ENCODE data around the gene TULP4. TPM values are rescaled to one million over a fixed set of nuclear protein-coding genes. Genes with fewer than 3 reads are reported as not detected.

The TULP4 gene
- total and polyA plus RNA-seq, 2 of the 8 experiments (the other 6 are each of a cell fraction or from before 2014, with no cell fraction given), result 7.7 to 51.6 TPM

DNA sequence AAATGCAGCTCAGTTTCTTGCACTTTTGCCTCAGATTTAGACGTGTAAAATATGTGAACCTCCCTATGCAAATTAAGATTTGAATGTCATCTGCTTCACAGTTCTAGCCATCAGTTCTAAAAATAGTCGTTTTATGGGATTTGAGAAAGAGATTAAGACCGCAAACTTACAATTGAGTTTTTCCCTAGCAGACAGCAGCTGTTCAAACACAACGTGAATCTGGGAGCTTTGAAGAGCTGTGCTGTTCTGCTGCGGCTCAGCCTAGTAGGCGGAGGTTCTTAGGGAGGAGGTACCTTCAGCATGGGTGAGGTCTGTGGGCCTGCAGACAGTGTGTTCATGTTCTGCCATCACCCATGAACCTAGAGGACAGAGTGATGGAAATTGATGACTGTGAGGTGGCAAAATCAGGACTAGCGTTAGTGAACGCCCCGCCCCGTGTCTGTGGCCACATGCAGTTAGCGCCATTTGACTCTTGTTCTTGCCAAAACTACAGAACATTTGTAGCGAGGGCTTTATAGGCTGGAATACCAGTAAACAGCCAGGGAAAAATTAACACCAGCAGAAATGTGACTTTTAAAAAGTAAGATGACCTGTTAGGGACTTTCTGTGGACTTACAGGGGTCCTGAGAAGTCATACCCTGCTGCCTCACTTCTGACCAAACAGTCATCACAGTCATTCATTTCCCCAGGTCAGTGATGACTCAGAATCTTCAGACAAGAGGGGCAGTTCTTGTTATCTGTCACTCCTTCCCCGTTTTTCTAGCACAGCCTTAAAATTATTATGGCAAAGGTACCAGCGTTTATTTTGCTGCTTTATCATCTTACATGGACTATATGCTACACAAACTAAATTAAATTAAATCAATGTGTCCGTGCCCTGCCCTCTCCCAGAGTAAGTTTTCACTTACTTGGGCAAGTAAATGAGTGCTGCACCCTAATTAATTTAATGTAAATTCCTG lies 163.4 kb downstream of the TULP4 start (continued):
- TF ChIP-seq, protein P1, sequence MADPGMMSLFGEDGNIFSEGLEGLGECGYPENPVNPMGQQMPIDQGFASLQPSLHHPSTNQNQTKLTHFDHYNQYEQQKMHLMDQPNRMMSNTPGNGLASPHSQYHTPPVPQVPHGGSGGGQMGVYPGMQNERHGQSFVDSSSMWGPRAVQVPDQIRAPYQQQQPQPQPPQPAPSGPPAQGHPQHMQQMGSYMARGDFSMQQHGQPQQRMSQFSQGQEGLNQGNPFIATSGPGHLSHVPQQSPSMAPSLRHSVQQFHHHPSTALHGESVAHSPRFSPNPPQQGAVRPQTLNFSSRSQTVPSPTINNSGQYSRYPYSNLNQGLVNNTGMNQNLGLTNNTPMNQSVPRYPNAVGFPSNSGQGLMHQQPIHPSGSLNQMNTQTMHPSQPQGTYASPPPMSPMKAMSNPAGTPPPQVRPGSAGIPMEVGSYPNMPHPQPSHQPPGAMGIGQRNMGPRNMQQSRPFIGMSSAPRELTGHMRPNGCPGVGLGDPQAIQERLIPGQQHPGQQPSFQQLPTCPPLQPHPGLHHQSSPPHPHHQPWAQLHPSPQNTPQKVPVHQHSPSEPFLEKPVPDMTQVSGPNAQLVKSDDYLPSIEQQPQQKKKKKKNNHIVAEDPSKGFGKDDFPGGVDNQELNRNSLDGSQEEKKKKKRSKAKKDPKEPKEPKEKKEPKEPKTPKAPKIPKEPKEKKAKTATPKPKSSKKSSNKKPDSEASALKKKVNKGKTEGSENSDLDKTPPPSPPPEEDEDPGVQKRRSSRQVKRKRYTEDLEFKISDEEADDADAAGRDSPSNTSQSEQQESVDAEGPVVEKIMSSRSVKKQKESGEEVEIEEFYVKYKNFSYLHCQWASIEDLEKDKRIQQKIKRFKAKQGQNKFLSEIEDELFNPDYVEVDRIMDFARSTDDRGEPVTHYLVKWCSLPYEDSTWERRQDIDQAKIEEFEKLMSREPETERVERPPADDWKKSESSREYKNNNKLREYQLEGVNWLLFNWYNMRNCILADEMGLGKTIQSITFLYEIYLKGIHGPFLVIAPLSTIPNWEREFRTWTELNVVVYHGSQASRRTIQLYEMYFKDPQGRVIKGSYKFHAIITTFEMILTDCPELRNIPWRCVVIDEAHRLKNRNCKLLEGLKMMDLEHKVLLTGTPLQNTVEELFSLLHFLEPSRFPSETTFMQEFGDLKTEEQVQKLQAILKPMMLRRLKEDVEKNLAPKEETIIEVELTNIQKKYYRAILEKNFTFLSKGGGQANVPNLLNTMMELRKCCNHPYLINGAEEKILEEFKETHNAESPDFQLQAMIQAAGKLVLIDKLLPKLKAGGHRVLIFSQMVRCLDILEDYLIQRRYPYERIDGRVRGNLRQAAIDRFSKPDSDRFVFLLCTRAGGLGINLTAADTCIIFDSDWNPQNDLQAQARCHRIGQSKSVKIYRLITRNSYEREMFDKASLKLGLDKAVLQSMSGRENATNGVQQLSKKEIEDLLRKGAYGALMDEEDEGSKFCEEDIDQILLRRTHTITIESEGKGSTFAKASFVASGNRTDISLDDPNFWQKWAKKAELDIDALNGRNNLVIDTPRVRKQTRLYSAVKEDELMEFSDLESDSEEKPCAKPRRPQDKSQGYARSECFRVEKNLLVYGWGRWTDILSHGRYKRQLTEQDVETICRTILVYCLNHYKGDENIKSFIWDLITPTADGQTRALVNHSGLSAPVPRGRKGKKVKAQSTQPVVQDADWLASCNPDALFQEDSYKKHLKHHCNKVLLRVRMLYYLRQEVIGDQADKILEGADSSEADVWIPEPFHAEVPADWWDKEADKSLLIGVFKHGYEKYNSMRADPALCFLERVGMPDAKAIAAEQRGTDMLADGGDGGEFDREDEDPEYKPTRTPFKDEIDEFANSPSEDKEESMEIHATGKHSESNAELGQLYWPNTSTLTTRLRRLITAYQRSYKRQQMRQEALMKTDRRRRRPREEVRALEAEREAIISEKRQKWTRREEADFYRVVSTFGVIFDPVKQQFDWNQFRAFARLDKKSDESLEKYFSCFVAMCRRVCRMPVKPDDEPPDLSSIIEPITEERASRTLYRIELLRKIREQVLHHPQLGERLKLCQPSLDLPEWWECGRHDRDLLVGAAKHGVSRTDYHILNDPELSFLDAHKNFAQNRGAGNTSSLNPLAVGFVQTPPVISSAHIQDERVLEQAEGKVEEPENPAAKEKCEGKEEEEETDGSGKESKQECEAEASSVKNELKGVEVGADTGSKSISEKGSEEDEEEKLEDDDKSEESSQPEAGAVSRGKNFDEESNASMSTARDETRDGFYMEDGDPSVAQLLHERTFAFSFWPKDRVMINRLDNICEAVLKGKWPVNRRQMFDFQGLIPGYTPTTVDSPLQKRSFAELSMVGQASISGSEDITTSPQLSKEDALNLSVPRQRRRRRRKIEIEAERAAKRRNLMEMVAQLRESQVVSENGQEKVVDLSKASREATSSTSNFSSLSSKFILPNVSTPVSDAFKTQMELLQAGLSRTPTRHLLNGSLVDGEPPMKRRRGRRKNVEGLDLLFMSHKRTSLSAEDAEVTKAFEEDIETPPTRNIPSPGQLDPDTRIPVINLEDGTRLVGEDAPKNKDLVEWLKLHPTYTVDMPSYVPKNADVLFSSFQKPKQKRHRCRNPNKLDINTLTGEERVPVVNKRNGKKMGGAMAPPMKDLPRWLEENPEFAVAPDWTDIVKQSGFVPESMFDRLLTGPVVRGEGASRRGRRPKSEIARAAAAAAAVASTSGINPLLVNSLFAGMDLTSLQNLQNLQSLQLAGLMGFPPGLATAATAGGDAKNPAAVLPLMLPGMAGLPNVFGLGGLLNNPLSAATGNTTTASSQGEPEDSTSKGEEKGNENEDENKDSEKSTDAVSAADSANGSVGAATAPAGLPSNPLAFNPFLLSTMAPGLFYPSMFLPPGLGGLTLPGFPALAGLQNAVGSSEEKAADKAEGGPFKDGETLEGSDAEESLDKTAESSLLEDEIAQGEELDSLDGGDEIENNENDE (IDR thresholded peaks at IDR 0.05; ENCODE audit: insufficient replicate concordance, low read length), result no peak
- TF ChIP-seq EZH2 (IDR thresholded peaks at IDR 0.05; ENCODE audit: low read depth, low read length, severe bottlenecking), result no peak
- TF ChIP-seq ASH2L (IDR thresholded peaks at IDR 0.05; ENCODE audit: low read length), result no peak
- no peak for TF ChIP-seq TAF1 (IDR thresholded peaks at IDR 0.05; ENCODE audit: low read depth, low read length)
- no peak for TF ChIP-seq JUND (IDR thresholded peaks at IDR 0.05; ENCODE audit: low read length)
- TF ChIP-seq, protein P2, sequence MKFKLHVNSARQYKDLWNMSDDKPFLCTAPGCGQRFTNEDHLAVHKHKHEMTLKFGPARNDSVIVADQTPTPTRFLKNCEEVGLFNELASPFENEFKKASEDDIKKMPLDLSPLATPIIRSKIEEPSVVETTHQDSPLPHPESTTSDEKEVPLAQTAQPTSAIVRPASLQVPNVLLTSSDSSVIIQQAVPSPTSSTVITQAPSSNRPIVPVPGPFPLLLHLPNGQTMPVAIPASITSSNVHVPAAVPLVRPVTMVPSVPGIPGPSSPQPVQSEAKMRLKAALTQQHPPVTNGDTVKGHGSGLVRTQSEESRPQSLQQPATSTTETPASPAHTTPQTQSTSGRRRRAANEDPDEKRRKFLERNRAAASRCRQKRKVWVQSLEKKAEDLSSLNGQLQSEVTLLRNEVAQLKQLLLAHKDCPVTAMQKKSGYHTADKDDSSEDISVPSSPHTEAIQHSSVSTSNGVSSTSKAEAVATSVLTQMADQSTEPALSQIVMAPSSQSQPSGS (IDR thresholded peaks at IDR 0.05; ENCODE audit: low read length), result no peak
- TF ChIP-seq RXRA (IDR thresholded peaks at IDR 0.05; ENCODE audit: insufficient read depth, low read depth, low read length), result no peak
